GM19025 (cell line): ENCODE data around the gene ANKIB1.
"Not testable (repeated sequence)": the region's sequence is repeated elsewhere in the genome, so short reads cannot be mapped to it uniquely, and the experiment has no call there.

Experiments used
- ATAC-seq: cut with Tn5 transposase; IDR thresholded peaks from one replicate; pipeline ENCODE4 v1.9.1; 2021; ENCODE audit warnings: mild to moderate bottlenecking, low read depth, moderate library complexity; ENCODE audit not compliant: unreplicated experiment

ANKIB1 gene

GRCh38 chr7:92325858-92326257 is 80.1 kb downstream of the ANKIB1 start:
- ATAC-seq, result no peak

DNA sequence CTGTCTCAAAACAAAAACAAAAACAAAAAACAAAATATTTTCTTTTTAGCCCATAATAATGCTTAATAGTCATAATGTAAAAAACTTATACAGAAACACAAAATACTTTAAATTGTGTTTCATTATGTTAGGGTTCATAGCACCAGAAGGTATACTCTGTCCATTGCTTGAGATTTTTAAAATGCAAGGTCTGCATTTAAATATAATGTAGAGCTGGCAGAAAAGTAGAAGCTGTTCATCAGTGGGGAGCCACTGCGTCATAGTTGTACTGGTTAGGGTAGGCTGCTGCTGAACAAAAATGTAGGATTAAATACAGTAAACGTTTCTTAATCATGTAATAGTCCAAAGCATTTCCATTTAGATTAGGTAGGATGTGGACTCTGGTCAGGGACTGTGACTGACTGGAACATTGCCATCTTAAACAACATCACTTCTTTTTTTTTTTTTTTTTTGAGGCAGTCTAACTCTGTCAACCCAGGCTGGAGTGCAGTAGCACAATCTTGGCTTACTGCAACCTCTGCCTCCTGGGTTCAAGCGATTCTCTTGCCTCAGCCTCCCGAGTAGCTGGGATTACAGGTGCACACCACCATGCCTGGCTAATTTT is 85.2 kb downstream of the ANKIB1 start:
- ATAC-seq, result no peak

GRCh38 chr7:92331508-92331907 is 85.7 kb downstream of the ANKIB1 start:
- no peak for ATAC-seq

GRCh38 chr7:92332782-92333181 is 87.0 kb downstream of the ANKIB1 start:
- ATAC-seq, result no peak

DNA sequence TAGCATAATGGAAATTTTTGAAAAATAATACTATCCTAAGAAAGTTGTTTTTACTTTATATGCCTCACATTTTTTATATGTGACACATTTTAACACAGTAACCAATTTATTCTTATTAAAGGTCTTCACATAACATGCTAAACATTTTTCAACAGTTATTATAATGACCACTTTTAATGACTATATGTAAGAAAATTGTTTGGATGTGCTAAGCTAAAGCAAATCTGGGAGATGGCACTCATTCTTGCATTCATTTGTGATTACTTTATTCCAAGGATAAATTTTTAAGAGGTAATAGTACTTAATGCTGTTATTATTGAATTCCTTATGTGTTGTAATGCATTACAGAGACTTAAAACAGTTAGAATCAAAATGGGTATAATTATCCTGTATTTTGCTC is 88.1 kb downstream of the ANKIB1 start:
- no peak for ATAC-seq

GRCh38 chr7:92335574-92335973 is 89.8 kb downstream of the ANKIB1 start:
- no peak for ATAC-seq

DNA sequence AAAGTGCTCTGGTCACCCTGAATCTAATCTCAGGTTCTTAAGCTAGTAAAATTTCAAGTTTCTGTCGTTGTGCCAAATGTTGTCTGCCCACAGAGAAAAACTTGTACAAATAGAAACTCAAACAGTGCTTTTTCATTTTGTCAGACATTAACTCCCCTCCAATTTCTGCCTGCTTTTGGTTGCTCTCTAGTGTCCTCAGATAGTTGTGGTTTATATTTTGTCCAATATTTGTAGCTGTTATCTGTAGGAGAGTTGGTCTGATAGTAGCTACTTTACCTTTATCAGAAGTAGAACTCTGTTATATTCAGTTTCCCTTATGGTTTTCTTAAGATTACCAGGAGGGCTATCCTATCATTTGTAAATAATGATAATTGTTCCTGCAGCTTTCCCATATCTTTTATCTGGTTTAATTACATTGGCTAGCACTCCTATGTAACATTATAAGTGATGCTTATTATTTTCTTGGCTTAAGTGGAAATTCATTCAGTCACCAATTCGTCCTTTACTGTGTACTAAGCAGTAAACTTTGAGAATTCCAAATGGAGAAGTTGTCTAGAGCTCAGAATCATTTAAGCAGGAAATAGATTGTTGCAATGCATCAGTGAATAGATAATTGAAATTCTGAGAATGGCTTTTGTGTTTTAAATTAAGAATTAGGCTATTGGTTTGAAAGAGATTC is 91.0 kb downstream of the ANKIB1 start:
- no peak for ATAC-seq

GRCh38 chr7:92340016-92340415 is 94.2 kb downstream of the ANKIB1 start:
- ATAC-seq, result no peak

DNA sequence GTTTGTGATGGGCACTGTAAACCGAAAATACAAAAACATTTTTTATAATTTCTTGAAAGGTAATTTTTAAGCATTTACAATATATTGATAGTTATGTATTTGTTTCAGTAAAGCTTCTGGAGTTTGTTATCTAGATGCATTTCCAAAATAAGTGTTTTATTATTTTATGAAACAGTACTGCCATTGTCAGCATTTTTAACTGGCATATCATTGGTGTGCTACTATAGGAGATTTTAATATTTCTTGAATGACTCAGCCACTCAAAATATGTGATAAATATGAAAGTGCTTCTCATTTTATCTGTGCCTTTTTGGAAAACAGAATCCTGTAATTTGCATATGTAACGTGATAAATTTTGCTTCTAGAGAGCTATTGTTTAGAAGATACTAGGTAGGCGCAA is 97.9 kb downstream of the ANKIB1 start:
- no peak for ATAC-seq

DNA sequence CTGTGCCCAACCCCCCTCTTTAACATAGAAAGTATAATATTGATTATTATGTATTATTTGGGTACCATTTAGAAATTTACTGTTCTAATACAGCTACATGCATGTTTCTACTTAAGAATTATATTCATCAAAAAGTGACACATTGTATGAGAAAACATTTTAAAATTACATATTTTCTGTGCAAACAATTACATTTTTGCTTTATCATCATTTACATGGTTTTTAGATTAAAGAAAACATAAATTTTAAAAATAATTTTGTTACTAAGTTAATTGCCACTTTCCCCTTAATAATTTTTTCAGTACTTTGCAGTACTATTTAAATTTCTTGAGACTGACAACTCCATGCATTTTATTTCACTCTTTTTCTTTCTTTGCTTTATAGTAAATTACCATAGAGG is 106.2 kb downstream of the ANKIB1 start:
- no peak for ATAC-seq

DNA sequence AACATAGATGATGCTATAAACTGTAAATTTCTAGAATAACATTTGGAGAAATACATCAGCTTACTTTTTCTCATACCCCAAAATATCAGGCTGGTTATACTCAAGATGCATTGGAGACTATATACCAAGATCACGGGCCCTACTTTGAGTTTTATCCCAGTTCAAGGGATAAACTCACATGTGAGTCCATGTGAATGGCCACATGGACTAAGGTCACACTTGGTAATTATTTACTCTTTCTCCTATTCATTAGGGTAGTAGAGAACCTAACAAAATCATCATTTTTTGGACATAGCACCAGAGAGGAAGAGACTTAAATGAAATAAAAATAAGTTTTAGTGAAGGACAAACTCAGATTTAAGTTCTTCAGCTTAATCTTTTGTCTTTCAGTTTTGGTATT is 108.4 kb downstream of the ANKIB1 start:
- no peak for ATAC-seq

DNA sequence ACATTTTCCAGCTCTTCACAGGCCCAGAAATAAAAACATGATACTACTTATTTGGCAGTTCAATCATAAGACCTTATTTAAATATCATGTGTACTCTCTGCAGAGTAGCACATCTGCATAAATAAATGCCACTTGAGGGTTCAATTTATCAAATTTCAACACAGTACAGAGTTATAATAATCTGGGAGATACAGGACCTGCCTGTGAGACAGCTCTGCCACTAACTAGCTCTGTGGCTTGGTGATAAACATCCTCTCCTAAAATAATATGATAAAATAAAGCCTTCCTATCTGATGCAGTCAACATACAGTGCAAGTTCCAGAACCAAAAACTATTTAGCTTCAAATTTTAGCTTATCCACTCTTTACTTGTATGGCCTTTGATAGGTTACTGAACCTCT is 110.6 kb downstream of the ANKIB1 start:
- no peak for ATAC-seq

- ATAC-seq, result no peak
Observed at GRCh38 chr7:92357260-92357659, 111.5 kb downstream of the ANKIB1 start.

DNA sequence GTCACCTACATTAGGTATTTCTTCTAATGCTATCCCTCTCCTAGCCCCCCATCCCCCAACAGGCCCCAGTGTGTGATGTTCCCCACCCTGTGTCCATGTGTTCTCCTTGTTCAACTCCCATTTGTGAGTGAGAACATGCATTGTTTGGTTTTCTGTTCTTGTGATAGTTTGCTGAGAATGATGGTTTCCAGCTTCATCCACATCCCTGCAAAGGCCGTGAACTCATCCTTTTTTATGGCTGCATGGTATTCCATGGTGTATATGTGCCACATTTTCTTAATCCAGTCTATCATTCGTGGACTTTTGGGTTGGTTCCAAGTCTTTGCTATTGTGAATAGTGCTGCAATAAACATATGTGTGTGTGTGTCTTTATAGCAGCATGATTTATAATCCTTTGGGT is 113.4 kb downstream of the ANKIB1 start:
- ATAC-seq, result not testable (repeated sequence)

GRCh38 chr7:92359801-92360200 is 114.0 kb downstream of the ANKIB1 start:
- ATAC-seq, result no peak

GRCh38 chr7:92360387-92360786 is 114.6 kb downstream of the ANKIB1 start:
- no peak for ATAC-seq

GRCh38 chr7:92362131-92362530 is 116.4 kb downstream of the ANKIB1 start:
- ATAC-seq, result no peak

GRCh38 chr7:92366730-92367129 is 121.0 kb downstream of the ANKIB1 start:
- ATAC-seq, result no peak

DNA sequence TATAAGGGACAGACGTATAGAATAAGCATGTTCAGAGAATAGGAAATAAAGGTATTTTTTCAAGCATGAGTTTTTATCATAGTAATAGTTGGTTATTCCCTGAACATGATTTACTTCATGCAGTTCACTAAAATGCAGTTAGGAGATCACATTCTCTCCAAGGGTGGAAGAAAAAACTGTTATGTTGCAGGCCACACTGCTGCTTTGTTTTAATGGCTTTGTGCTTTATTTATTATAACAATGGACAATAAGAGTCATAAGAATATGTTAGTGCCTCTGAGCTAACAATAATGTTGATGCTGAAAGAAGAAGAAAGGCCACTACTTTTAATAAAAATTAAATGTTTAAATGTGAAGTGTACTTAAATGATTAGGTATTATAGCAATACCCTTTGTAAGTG is 123.0 kb downstream of the ANKIB1 start:
- no peak for ATAC-seq

DNA sequence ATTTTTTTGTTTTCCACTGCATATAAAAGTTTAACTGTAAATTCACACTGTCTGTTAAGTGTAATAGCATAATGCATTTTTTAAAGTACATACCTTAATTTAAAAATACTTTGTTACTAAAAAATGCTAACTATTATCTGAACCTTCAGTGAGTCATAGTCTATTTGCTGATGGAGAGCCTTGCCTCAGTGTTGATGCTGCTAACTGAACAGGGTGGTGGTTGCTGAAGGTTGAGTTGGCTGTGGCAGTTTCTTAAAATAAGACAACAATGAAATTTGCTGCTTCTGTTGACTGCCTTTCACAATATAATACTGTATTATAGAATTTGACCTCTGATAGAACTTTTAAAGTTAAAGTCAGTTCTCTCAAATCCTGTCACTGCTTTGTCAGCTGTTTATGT is 129.2 kb downstream of the ANKIB1 start:
- ATAC-seq, result no peak

GRCh38 chr7:92391071-92391470 is 145.3 kb downstream of the ANKIB1 start:
- no peak for ATAC-seq

DNA sequence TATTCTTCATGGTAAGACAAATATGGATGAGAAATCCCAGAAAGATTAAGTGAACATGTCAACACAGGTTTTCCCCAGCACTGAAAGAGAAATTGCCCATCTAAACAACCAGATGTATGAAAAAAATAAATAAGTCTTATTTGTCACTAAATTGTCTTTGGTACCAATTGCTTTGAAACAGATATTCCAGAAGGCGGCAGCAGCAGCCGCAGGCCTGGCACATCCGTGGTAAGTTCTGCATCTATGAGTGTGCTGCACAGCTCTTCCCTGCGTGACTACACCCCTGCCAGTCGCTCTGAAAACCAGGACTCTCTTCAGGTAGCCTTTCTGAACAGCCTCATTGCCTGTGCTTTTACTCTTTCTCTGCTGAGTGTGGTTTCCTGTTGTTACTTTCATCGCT is 151.8 kb downstream of the ANKIB1 start:
- no peak for ATAC-seq

DNA sequence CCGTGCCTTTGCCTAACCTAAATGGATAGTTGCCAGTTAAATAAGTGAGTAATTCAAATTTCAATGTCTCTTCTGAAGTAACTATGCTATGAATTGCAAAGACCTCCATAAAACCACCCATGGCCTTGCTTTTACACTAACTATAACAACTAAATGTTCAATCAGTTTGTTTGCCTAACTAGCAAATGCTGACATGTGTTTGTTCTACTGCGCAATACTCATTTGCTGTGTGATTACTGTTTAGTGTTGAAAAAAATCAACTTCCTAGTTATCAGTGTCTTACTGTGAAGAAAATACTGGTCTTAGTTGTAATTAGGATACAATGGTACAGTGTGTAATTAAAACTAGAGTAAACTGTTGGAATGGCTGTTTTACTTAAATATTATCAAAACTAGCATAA is 154.2 kb downstream of the ANKIB1 start:
- ATAC-seq, result no peak
